Left hindlimb (tissue), 1 donor: Measurements from ENCODE around the gene CIAO1.
"Not testable (repeated sequence)": the region's sequence is repeated elsewhere in the genome, so short reads cannot be mapped to it uniquely, and the experiment has no call there.

ENCODE experiments used
- DNase-seq: peaks from one replicate; pipeline ENCODE4 v3.0.0-alpha.2; 2018

CIAO1 gene

GRCh38 chr2:96265840-96266679 is at the start of gene CIAO1, which contains the start of gene TMEM127:
TSS of gene CIAO1 (plus strand) at chr2:96266225. CDS start at chr2:96266351, 126 bp downstream.
TSS of gene TMEM127 (minus strand) at chr2:96265997. CDS start at chr2:96265381, 616 bp downstream.
- DNase-seq: peak; percentile 99

- DNase-seq: no peak
These were observed 47.4 kb upstream of the CIAO1 start for GRCh38 chr2:96218508-96219131.

GRCh38 chr2:96219959-96220358 is 46.1 kb upstream of the CIAO1 start:
- DNase-seq: not testable (repeated sequence)

- DNase-seq: not testable (repeated sequence)
These were observed 44.9 kb upstream of the CIAO1 start for GRCh38 chr2:96221106-96221505.

- no peak for DNase-seq
These were observed 41.0 kb upstream of the CIAO1 start for GRCh38 chr2:96225016-96225533.

- DNase-seq: no peak
These were observed 34.7 kb upstream of the CIAO1 start for GRCh38 chr2:96231316-96231715.

GRCh38 chr2:96233436-96233835 is 32.6 kb upstream of the CIAO1 start:
- no peak for DNase-seq

GRCh38 chr2:96233880-96234316 is 32.1 kb upstream of the CIAO1 start:
- DNase-seq: no peak

- no peak for DNase-seq
These were observed 29.1 kb upstream of the CIAO1 start for GRCh38 chr2:96236882-96237281.

- DNase-seq: no peak
These were observed 27.8 kb upstream of the CIAO1 start for GRCh38 chr2:96238266-96238665.

GRCh38 chr2:96239091-96239490 is 26.9 kb upstream of the CIAO1 start:
- no peak for DNase-seq

GRCh38 chr2:96239745-96240264 is 26.2 kb upstream of the CIAO1 start:
- DNase-seq: no peak

- DNase-seq: no peak
These were observed 25.5 kb upstream of the CIAO1 start for GRCh38 chr2:96240341-96241038.

GRCh38 chr2:96241227-96241626 is 24.8 kb upstream of the CIAO1 start:
- DNase-seq: no peak

- DNase-seq: no peak
These were observed 24.0 kb upstream of the CIAO1 start for GRCh38 chr2:96241900-96242611.

GRCh38 chr2:96243843-96244242 is 22.2 kb upstream of the CIAO1 start:
- DNase-seq: no peak

- no peak for DNase-seq
These were observed 20.2 kb upstream of the CIAO1 start for GRCh38 chr2:96245609-96246390.

- DNase-seq: no peak
These were observed 19.0 kb upstream of the CIAO1 start for GRCh38 chr2:96247009-96247408.

GRCh38 chr2:96247896-96248295 is 18.1 kb upstream of the CIAO1 start:
- no peak for DNase-seq

- no peak for DNase-seq
These were observed 17.4 kb upstream of the CIAO1 start for GRCh38 chr2:96248624-96249023.

GRCh38 chr2:96249654-96250053 is 16.4 kb upstream of the CIAO1 start:
- DNase-seq: no peak

GRCh38 chr2:96250188-96250587 is 15.8 kb upstream of the CIAO1 start:
- DNase-seq: no peak
